ENCODE results near the gene SLC30A2.

- TF ChIP-seq, protein P1, sequence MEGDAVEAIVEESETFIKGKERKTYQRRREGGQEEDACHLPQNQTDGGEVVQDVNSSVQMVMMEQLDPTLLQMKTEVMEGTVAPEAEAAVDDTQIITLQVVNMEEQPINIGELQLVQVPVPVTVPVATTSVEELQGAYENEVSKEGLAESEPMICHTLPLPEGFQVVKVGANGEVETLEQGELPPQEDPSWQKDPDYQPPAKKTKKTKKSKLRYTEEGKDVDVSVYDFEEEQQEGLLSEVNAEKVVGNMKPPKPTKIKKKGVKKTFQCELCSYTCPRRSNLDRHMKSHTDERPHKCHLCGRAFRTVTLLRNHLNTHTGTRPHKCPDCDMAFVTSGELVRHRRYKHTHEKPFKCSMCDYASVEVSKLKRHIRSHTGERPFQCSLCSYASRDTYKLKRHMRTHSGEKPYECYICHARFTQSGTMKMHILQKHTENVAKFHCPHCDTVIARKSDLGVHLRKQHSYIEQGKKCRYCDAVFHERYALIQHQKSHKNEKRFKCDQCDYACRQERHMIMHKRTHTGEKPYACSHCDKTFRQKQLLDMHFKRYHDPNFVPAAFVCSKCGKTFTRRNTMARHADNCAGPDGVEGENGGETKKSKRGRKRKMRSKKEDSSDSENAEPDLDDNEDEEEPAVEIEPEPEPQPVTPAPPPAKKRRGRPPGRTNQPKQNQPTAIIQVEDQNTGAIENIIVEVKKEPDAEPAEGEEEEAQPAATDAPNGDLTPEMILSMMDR (IDR thresholded peaks at IDR 0.05; ENCODE audit: low read depth, low read length, missing input control), result no peak
- TF ChIP-seq GABPA (IDR thresholded peaks at IDR 0.05 in 1 of 2, conservative IDR thresholded peaks at IDR 0.05 in 1 of 2), result no peak
- no peak for TF ChIP-seq HNF4A (conservative IDR thresholded peaks at IDR 0.05)
- TF ChIP-seq RAD21 (IDR thresholded peaks at IDR 0.05), result no peak
- TF ChIP-seq, protein P2, sequence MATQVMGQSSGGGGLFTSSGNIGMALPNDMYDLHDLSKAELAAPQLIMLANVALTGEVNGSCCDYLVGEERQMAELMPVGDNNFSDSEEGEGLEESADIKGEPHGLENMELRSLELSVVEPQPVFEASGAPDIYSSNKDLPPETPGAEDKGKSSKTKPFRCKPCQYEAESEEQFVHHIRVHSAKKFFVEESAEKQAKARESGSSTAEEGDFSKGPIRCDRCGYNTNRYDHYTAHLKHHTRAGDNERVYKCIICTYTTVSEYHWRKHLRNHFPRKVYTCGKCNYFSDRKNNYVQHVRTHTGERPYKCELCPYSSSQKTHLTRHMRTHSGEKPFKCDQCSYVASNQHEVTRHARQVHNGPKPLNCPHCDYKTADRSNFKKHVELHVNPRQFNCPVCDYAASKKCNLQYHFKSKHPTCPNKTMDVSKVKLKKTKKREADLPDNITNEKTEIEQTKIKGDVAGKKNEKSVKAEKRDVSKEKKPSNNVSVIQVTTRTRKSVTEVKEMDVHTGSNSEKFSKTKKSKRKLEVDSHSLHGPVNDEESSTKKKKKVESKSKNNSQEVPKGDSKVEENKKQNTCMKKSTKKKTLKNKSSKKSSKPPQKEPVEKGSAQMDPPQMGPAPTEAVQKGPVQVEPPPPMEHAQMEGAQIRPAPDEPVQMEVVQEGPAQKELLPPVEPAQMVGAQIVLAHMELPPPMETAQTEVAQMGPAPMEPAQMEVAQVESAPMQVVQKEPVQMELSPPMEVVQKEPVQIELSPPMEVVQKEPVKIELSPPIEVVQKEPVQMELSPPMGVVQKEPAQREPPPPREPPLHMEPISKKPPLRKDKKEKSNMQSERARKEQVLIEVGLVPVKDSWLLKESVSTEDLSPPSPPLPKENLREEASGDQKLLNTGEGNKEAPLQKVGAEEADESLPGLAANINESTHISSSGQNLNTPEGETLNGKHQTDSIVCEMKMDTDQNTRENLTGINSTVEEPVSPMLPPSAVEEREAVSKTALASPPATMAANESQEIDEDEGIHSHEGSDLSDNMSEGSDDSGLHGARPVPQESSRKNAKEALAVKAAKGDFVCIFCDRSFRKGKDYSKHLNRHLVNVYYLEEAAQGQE (IDR thresholded peaks at IDR 0.05), result no peak
- TF ChIP-seq JUND (IDR thresholded peaks at IDR 0.05), result no peak
- TF ChIP-seq, protein P3, sequence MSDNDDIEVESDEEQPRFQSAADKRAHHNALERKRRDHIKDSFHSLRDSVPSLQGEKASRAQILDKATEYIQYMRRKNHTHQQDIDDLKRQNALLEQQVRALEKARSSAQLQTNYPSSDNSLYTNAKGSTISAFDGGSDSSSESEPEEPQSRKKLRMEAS (IDR thresholded peaks at IDR 0.05), result no peak
- no peak for TF ChIP-seq FOXA1 (IDR thresholded peaks at IDR 0.05)
- TF ChIP-seq, protein P4, sequence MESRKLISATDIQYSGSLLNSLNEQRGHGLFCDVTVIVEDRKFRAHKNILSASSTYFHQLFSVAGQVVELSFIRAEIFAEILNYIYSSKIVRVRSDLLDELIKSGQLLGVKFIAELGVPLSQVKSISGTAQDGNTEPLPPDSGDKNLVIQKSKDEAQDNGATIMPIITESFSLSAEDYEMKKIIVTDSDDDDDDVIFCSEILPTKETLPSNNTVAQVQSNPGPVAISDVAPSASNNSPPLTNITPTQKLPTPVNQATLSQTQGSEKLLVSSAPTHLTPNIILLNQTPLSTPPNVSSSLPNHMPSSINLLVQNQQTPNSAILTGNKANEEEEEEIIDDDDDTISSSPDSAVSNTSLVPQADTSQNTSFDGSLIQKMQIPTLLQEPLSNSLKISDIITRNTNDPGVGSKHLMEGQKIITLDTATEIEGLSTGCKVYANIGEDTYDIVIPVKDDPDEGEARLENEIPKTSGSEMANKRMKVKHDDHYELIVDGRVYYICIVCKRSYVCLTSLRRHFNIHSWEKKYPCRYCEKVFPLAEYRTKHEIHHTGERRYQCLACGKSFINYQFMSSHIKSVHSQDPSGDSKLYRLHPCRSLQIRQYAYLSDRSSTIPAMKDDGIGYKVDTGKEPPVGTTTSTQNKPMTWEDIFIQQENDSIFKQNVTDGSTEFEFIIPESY (IDR thresholded peaks at IDR 0.05), result no peak
- no peak for TF ChIP-seq RXRA (IDR thresholded peaks at IDR 0.05)
Measured at GRCh38 chr1:26077524-26077923, 31.6 kb upstream of the SLC30A2 start.
